Mesendoderm (in vitro differentiated cells): ENCODE data around the gene LCE2A.
"Not testable (repeated sequence)": the region's sequence is repeated elsewhere in the genome, so short reads cannot be mapped to it uniquely, and the experiment has no call there.

Experiments used
- DNase-seq: peaks from one replicate; pipeline ENCODE4 v3.0.0; 2013
- H2AK5ac ChIP-seq: 2 replicates; pipeline ENCODE4 v1.6.1; 2013; ENCODE audit warnings: low read length, inconsistent platforms
- H2BK120ac ChIP-seq: 2 replicates; pipeline ENCODE4 v1.6.1; 2013; ENCODE audit warnings: low read depth, mild to moderate bottlenecking, low read length, moderate library complexity, mixed read lengths
- H2BK15ac ChIP-seq: replicated peaks from 2 replicates; pipeline ENCODE4 v1.6.1; 2013; ENCODE audit warnings: low read depth, mild to moderate bottlenecking, moderate library complexity
- H2BK5ac ChIP-seq: 2 replicates; pipeline ENCODE4 v1.6.1; 2013; ENCODE audit warnings: low read length, inconsistent platforms
- H3K18ac ChIP-seq: 2 replicates; pipeline ENCODE4 v1.6.1; 2013; ENCODE audit warnings: mild to moderate bottlenecking, low read length, mixed read lengths
- H3K23ac ChIP-seq: one replicate; pipeline ENCODE4 v1.6.1; 2013; ENCODE audit warnings: low read length
- H3K27ac ChIP-seq: 2 replicates; pipeline ENCODE4 v1.5.1; 2013; ENCODE audit warnings: low read depth, mild to moderate bottlenecking, inconsistent platforms, low read length, moderate library complexity
- H3K27me3 ChIP-seq: 2 replicates; pipeline ENCODE4 v1.6.1; 2013; ENCODE audit warnings: low read length, control low read depth, mild to moderate bottlenecking, inconsistent platforms; ENCODE audit not compliant: insufficient read depth, poor library complexity
- H3K36me3 ChIP-seq: 2 replicates; pipeline ENCODE4 v1.6.1; 2013; ENCODE audit warnings: low read length, inconsistent platforms; ENCODE audit not compliant: control insufficient read depth, insufficient read depth
- H3K4ac ChIP-seq: one replicate; pipeline ENCODE4 v1.6.1; 2013; ENCODE audit warnings: low read depth, mild to moderate bottlenecking, low read length, moderate library complexity
- H3K4me1 ChIP-seq: 2 replicates; pipeline ENCODE4 v1.6.1; 2013; ENCODE audit warnings: low read depth, low read length, inconsistent platforms; ENCODE audit not compliant: control insufficient read depth
- H3K4me2 ChIP-seq: 2 replicates; pipeline ENCODE4 v1.6.1; 2013; ENCODE audit warnings: low read length
- H3K4me3 ChIP-seq: 2 replicates; pipeline ENCODE4 v1.5.1; 2013; ENCODE audit warnings: mild to moderate bottlenecking, low read length
- H3K56ac ChIP-seq: one replicate; pipeline ENCODE4 v1.6.1; 2013; ENCODE audit warnings: low read length
- H3K79me1 ChIP-seq: 2 replicates; pipeline ENCODE4 v1.6.1; 2013; ENCODE audit warnings: low read length, inconsistent platforms
- H3K79me2 ChIP-seq: 2 replicates; pipeline ENCODE4 v1.6.1; 2013; ENCODE audit warnings: mild to moderate bottlenecking, low read length; ENCODE audit not compliant: control insufficient read depth, insufficient read depth
- H3K9ac ChIP-seq: 2 replicates; pipeline ENCODE4 v1.6.1; 2013; ENCODE audit warnings: low read length, inconsistent platforms
- H4K5ac ChIP-seq: one replicate; pipeline ENCODE4 v1.6.1; 2013; ENCODE audit warnings: low read length
- H4K8ac ChIP-seq: one replicate; pipeline ENCODE4 v1.6.1; 2013; ENCODE audit warnings: low read depth, mild to moderate bottlenecking, control low read depth, low read length, moderate library complexity
- WGBS: extraction: QIAGEN DNeasy Blood & Tissue Kit; methylation state at CpG from one replicate; pipeline ENCODE4 v1.1.7; 2013; ENCODE audit warnings: low lambda C conversion rate, missing lambda C conversion rate; ENCODE audit not compliant: insufficient coverage; ENCODE audit errors: extremely low coverage; 5-methylcytosine and 5-hydroxymethylcytosine counted together

Gene LCE2A

GRCh38 chr1:152663098-152663497 is 35.0 kb upstream of the LCE2A start, which contains the start of gene LCE2D:
TSS of gene LCE2D (plus strand) at chr1:152663380. CDS start at chr1:152664106, 726 bp downstream.
- H3K27me3 ChIP-seq, result no peaks in the 10 kb centered on the region
- no peak within 1 kb of the TSS for H3K4me2 ChIP-seq
- no peak within 1 kb of the TSS for H3K27ac ChIP-seq
- H3K4me3 ChIP-seq, result no peak within 1 kb of the TSS
- DNase-seq, result no peak
- no peaks in the 10 kb centered on the region for H3K79me1 ChIP-seq
- no peak within 1 kb of the TSS for H2BK5ac ChIP-seq
- no peak within 1 kb of the TSS for H3K18ac ChIP-seq
- H3K9ac ChIP-seq, result no peak within 1 kb of the TSS
- no peak within 1 kb of the TSS for H2BK120ac ChIP-seq
- H3K79me2 ChIP-seq, result no peaks in the 10 kb centered on the region
- H4K5ac ChIP-seq, result no peak within 1 kb of the TSS
- no peaks in the 10 kb centered on the region for H3K36me3 ChIP-seq
- H3K56ac ChIP-seq, result no peak within 1 kb of the TSS
- no peak within 1 kb of the TSS for H4K8ac ChIP-seq
- no CpG with 5 or more reads among the region's 3 CpGs for WGBS
- no peak within 1 kb of the TSS for H3K23ac ChIP-seq
- no peak within 1 kb of the TSS for H2BK15ac ChIP-seq
- H3K4me1 ChIP-seq, result no peaks in the 10 kb centered on the region
- no peak within 1 kb of the TSS for H3K4ac ChIP-seq
- no peak within 1 kb of the TSS for H2AK5ac ChIP-seq

- H4K5ac ChIP-seq, H3K9ac ChIP-seq, H3K36me3 ChIP-seq, H2BK15ac ChIP-seq, H3K27ac ChIP-seq, H3K79me1 ChIP-seq, H3K4ac ChIP-seq, H3K27me3 ChIP-seq, H3K4me3 ChIP-seq, H3K4me2 ChIP-seq, H3K18ac ChIP-seq, H2BK120ac ChIP-seq, H3K23ac ChIP-seq, H4K8ac ChIP-seq, H3K79me2 ChIP-seq, H3K4me1 ChIP-seq, H2AK5ac ChIP-seq, DNase-seq, H3K56ac ChIP-seq, H2BK5ac ChIP-seq: not testable (repeated sequence)
- no CpG with 5 or more reads among the region's 1 CpG for WGBS
Observed at GRCh38 chr1:152666171-152666570, 32.0 kb upstream of the LCE2A start.

GRCh38 chr1:152667648-152668047 is 30.5 kb upstream of the LCE2A start:
- no peak overlapping the region for H4K8ac ChIP-seq
- DNase-seq, result no peak
- no peak overlapping the region for H2BK120ac ChIP-seq
- no CpG with 5 or more reads among the region's 5 CpGs for WGBS
- H3K9ac ChIP-seq, result no peak overlapping the region
- H3K18ac ChIP-seq, result no peak overlapping the region
- H2AK5ac ChIP-seq, result no peak overlapping the region
- H3K4me3 ChIP-seq, result no peak overlapping the region
- no peak overlapping the region for H3K56ac ChIP-seq
- no peak overlapping the region for H2BK15ac ChIP-seq
- H2BK5ac ChIP-seq, result no peak overlapping the region
- no peaks in the 10 kb centered on the region for H3K79me2 ChIP-seq
- no peaks in the 10 kb centered on the region for H3K27me3 ChIP-seq
- no peak overlapping the region for H3K23ac ChIP-seq
- H3K36me3 ChIP-seq, result no peaks in the 10 kb centered on the region
- H4K5ac ChIP-seq, result no peak overlapping the region
- no peaks in the 10 kb centered on the region for H3K79me1 ChIP-seq
- no peak overlapping the region for H3K27ac ChIP-seq
- H3K4ac ChIP-seq, result no peak overlapping the region
- H3K4me2 ChIP-seq, result no peak overlapping the region
- no peaks in the 10 kb centered on the region for H3K4me1 ChIP-seq

GRCh38 chr1:152673016-152673415 is 25.1 kb upstream of the LCE2A start:
- Histone ChIP-seq H3K79me2 (no peaks in the 10 kb centered on the region), H4K8ac (no peak overlapping the region), H2BK120ac (no peak overlapping the region), H3K36me3 (no peaks in the 10 kb centered on the region), H3K23ac (no peak overlapping the region), H3K18ac (no peak overlapping the region), H2BK15ac (no peak overlapping the region), H3K4me2 (no peak overlapping the region), H3K9ac (no peak overlapping the region), H3K27ac (no peak overlapping the region), H2AK5ac (no peak overlapping the region), H3K27me3 (no peaks in the 10 kb centered on the region), H3K4ac (no peak overlapping the region), H3K56ac (no peak overlapping the region), H3K79me1 (no peaks in the 10 kb centered on the region), H2BK5ac (no peak overlapping the region), H3K4me3 (no peak overlapping the region), H4K5ac (no peak overlapping the region), H3K4me1 (no peaks in the 10 kb centered on the region)
- DNase-seq, result no peak
- WGBS, result no CpG with 5 or more reads among the region's 2 CpGs

DNA sequence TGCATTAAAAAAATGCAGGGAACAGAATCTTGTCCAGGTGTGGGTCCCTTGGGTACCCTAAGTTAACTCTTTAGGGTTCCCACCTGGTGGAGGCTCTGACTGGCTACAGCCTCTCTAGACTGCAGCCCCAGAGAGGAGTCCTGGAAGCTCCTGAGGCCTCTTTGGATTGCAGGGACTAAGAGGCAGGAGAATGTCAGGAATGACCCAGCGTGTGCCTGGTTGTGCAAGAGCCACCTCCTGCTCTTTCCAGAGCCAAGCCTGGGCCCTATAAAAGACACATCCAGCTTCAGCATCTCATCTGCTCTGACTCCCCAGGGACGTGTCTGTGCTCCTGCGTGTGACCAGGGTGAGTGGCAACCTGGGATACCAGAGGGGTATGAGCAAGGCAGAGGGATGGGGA is 23.2 kb upstream of the LCE2A start, which contains the start of gene LCE2C:
Gene LCE2C (plus strand): TSS at position 297 of the 400 bp plus-strand sequence. CDS start 737 bp downstream, outside the sequence.
- H3K4me1 ChIP-seq, H2AK5ac ChIP-seq, H3K27me3 ChIP-seq, H3K56ac ChIP-seq, H3K79me1 ChIP-seq, H4K5ac ChIP-seq, H3K4me3 ChIP-seq, H2BK120ac ChIP-seq, H3K4ac ChIP-seq, H4K8ac ChIP-seq, H3K79me2 ChIP-seq, H3K36me3 ChIP-seq, H3K4me2 ChIP-seq, H3K9ac ChIP-seq, H3K27ac ChIP-seq, DNase-seq, H2BK15ac ChIP-seq, H2BK5ac ChIP-seq, H3K18ac ChIP-seq, H3K23ac ChIP-seq: not testable (repeated sequence)
- WGBS, result no CpG with 5 or more reads among the region's 3 CpGs

- Histone ChIP-seq H3K4me1 (no peaks in the 10 kb centered on the region), H2BK5ac (no peak overlapping the region), H4K5ac (no peak overlapping the region), H4K8ac (no peak overlapping the region), H3K4me2 (no peak overlapping the region), H2BK15ac (no peak overlapping the region), H3K9ac (no peak overlapping the region), H3K79me1 (no peaks in the 10 kb centered on the region), H2AK5ac (no peak overlapping the region), H3K18ac (no peak overlapping the region), H3K23ac (no peak overlapping the region), H3K4me3 (no peak overlapping the region), H3K36me3 (no peaks in the 10 kb centered on the region), H3K4ac (no peak overlapping the region), H3K56ac (no peak overlapping the region), H3K27me3 (no peaks in the 10 kb centered on the region), H3K27ac (no peak overlapping the region), H2BK120ac (no peak overlapping the region), H3K79me2 (no peaks in the 10 kb centered on the region)
- no peak for DNase-seq
- WGBS, result no CpG with 5 or more reads among the region's 6 CpGs
Observed at GRCh38 chr1:152679459-152679858, 18.7 kb upstream of the LCE2A start.
